ENCODE data around the gene LDB3. TPM values are rescaled to one million over a fixed set of nuclear protein-coding genes. Genes with fewer than 3 reads are reported as not detected.

LDB3 gene
- 1 to 10 TPM in 1 of 4 donors, under 1 TPM in 2, not detected in 1; 0.44 to 3.2 (median 0.98) TPM for total RNA-seq

GRCh38 chr10:86668297-86669165, at the start of gene LDB3:
LDB3 (plus strand) TSS chr10:86668511; CDS start chr10:86668692, 181 bp downstream.
- Histone ChIP-seq H3K36me3 (no peaks in the 10 kb centered on the region), H3K27me3 (no peaks in the 10 kb centered on the region), H3K4me1 (peaks cover 10% of the 10 kb centered on the region), H3K27ac (peak within 1 kb of the TSS; percentile 64), H3K4me3 (peak within 1 kb of the TSS; percentile 22), H3K9me3 (no peaks in the 10 kb centered on the region)
- 100% methylated on average over 1 of the region's 23 CpGs for WGBS
- no peak for DNase-seq (ENCODE audit: low spot score in 2 of 2)
- TF ChIP-seq CTCF (IDR thresholded peaks at IDR 0.05) (no peak), POLR2A (IDR thresholded peaks at IDR 0.05) (no peak), EP300 (IDR thresholded peaks at IDR 0.05) (no peak), POLR2AphosphoS5 (IDR thresholded peaks at IDR 0.05) (no peak)

- WGBS, result 97% methylated on average over 2 of the region's 2 CpGs
- no peak for DNase-seq (ENCODE audit: low spot score in 2 of 2)
- H3K36me3 ChIP-seq, result no peaks in the 10 kb centered on the region
- no peak overlapping the region for H3K4me3 ChIP-seq
- H3K4me1 ChIP-seq, result peaks cover 12% of the 10 kb centered on the region
- H3K9me3 ChIP-seq, result no peaks in the 10 kb centered on the region
- peaks cover 16% of the 10 kb centered on the region for H3K27me3 ChIP-seq
- TF ChIP-seq POLR2AphosphoS5 (IDR thresholded peaks at IDR 0.05) (no peak), POLR2A (IDR thresholded peaks at IDR 0.05) (no peak), EP300 (IDR thresholded peaks at IDR 0.05) (no peak), CTCF (IDR thresholded peaks at IDR 0.05) (no peak)
- no peak overlapping the region for H3K27ac ChIP-seq
These were observed 40.0 kb upstream of the LDB3 start for GRCh38 chr10:86628311-86628710.

GRCh38 chr10:86630079-86630478, 38.2 kb upstream of the LDB3 start:
- Histone ChIP-seq H3K4me1 (peaks cover 12% of the 10 kb centered on the region), H3K9me3 (no peaks in the 10 kb centered on the region), H3K27ac (no peak overlapping the region), H3K4me3 (no peak overlapping the region), H3K27me3 (peaks cover 16% of the 10 kb centered on the region), H3K36me3 (no peaks in the 10 kb centered on the region)
- 15% methylated on average over 2 of the region's 2 CpGs for WGBS
- TF ChIP-seq POLR2AphosphoS5 (IDR thresholded peaks at IDR 0.05) (no peak), CTCF (IDR thresholded peaks at IDR 0.05) (no peak), POLR2A (IDR thresholded peaks at IDR 0.05) (no peak), EP300 (IDR thresholded peaks at IDR 0.05) (no peak)
- no peak for DNase-seq (ENCODE audit: low spot score in 2 of 2)

GRCh38 chr10:86632009-86632800, 36.1 kb upstream of the LDB3 start:
- peaks cover 12% of the 10 kb centered on the region for H3K4me1 ChIP-seq
- 10% methylated on average over 14 of the region's 49 CpGs for WGBS
- TF ChIP-seq POLR2AphosphoS5 (IDR thresholded peaks at IDR 0.05) (no peak), EP300 (IDR thresholded peaks at IDR 0.05) (no peak), POLR2A (IDR thresholded peaks at IDR 0.05) (no peak), CTCF (IDR thresholded peaks at IDR 0.05) (peak in 1 of 2 donors; percentile 51)
- peaks cover 16% of the 10 kb centered on the region for H3K27me3 ChIP-seq
- no peak for DNase-seq (ENCODE audit: low spot score in 2 of 2)
- no peaks in the 10 kb centered on the region for H3K36me3 ChIP-seq
- H3K27ac ChIP-seq, result no peak overlapping the region
- no peaks in the 10 kb centered on the region for H3K9me3 ChIP-seq
- peak overlapping the region; percentile 45 for H3K4me3 ChIP-seq

- 70% methylated on average over 5 of the region's 5 CpGs for WGBS
- TF ChIP-seq POLR2A (IDR thresholded peaks at IDR 0.05), result no peak
- no peak for TF ChIP-seq EP300 (IDR thresholded peaks at IDR 0.05)
- no peak for TF ChIP-seq CTCF (IDR thresholded peaks at IDR 0.05)
- TF ChIP-seq POLR2AphosphoS5 (IDR thresholded peaks at IDR 0.05), result no peak
- H3K27me3 ChIP-seq, result peaks cover 16% of the 10 kb centered on the region
These were observed 35.4 kb upstream of the LDB3 start for GRCh38 chr10:86632951-86633350.

More at GRCh38 chr10:86632951-86633350, 35.4 kb upstream of the LDB3 start:
- no peak overlapping the region for H3K27ac ChIP-seq
- H3K9me3 ChIP-seq, result no peaks in the 10 kb centered on the region
- no peak overlapping the region for H3K4me3 ChIP-seq
- H3K4me1 ChIP-seq, result peaks cover 12% of the 10 kb centered on the region
- no peaks in the 10 kb centered on the region for H3K36me3 ChIP-seq
- DNase-seq (ENCODE audit: low spot score in 2 of 2), result no peak
